ENCODE data around the gene AHRR. TPM values are rescaled to one million over a fixed set of nuclear protein-coding genes. Genes with fewer than 3 reads are reported as not detected.
"Not testable (repeated sequence)": the region's sequence is repeated elsewhere in the genome, so short reads cannot be mapped to it uniquely, and the experiment has no call there.

The AHRR gene
- 4.5 and 5.4 TPM in 2 replicates for total RNA-seq

DNA sequence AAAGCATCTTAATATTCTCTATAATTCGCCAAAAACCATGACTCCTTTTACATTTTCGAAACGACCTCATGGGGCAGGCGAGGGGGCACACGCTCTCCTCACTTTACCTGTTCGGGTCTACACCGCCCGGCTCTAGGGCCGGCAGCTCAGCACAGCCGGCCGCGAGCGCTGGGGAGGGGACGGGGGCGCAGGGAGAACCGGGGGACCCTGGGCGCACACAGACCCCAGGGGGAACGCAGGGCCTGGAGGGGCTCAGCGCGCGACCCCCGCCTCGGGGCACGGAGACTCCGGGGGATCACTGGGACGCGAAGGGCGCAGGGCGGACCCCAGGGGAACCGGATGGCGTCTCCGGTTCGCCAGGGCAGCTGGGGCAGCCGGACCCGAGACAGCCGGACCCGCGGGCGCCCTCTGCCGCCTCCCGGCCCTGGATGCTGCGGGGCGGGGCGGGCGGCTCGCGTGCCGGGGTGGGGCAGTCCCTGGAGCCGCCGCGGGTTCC, at the start of gene AHRR:
Gene AHRR (plus strand): TSS at position 485 of the 496 bp plus-strand sequence. CDS start 22,189 bp downstream, outside the sequence.
- DNase-seq (ENCODE audit: low read depth in 2 of 2): peak in 1 of 2 donors; percentile 68

DNA sequence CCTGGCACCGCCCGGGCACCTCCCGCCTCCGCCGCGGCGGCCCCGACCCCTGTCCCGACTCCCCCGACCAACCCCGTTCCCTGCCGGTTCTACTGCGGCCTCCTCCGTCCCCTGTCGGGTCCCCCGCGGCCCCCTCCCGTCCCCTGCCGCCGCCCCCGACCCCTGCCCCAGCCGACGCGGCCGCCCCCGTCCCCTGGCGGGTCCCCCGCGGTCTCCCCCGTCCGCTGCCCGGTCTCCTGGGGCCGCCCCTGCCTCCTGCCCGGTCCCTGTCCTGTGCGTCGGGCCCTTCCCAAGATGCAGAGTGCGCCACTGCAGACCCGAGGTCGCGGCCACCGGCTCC, 49.7 kb upstream of the AHRR start:
- DNase-seq (ENCODE audit: low read depth in 2 of 2): not testable (repeated sequence)

DNA sequence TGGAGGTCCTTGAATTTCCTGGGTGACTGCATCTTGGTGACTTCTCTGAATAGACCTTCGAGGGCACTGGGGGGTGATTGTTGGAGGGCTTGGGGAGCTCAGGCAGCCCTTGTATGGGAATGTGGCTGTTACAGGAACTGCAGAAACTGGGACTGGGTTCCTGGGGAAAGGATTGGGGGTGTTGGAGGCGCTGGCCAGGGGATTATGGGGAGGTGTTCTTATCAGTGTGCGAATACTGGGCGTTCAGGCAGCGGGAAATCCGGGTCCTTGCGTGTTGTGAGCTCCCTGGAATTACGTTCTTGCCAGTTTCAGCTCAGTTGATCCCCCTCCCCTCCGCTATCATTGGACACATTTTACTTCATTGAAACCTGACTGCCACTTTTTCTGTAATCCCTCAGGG, 48.4 kb upstream of the AHRR start:
- not testable (repeated sequence) for DNase-seq (ENCODE audit: low read depth in 2 of 2)

DNA sequence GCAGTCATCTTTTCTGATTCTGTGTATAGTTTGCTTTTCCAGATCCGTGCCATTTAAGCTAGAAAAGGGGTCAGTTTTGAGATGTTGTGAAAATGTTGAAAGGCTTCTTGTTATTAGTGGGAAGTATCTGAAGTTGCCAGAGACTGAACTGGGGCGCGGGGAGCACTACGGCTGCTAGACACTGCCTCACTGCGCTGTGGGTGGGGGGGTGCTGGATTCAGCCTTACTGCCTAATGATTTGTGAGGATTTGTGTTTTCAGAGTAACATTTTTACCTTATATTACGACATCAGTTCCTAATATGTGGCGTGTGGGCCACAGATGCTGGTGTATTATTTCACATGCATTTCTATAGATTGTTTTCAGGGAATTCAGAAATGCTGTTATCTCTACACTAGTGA, 48.0 kb upstream of the AHRR start:
- DNase-seq (ENCODE audit: low read depth in 2 of 2): not testable (repeated sequence)

DNA sequence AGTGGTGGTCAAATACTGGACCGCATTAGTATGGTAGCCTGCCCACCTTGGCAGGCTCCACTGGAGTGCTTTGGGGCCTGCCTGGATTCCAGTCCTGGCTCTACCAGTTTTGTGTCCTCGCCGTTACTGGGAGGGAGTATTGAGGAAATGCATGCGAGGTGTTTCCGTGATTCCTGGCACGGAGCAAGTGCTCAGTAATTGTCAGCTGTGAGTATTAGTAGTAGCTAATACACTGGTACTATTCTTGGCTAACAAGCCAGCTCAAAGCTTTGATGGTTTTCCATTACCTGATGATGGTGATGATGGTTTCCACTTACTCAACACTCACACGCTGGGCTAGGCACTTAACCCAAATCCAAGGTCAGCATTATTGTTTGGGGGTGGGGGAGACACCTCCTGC, 47.2 kb upstream of the AHRR start:
- peak; percentile 48 to 67 for DNase-seq (ENCODE audit: low read depth in 2 of 2)

DNA sequence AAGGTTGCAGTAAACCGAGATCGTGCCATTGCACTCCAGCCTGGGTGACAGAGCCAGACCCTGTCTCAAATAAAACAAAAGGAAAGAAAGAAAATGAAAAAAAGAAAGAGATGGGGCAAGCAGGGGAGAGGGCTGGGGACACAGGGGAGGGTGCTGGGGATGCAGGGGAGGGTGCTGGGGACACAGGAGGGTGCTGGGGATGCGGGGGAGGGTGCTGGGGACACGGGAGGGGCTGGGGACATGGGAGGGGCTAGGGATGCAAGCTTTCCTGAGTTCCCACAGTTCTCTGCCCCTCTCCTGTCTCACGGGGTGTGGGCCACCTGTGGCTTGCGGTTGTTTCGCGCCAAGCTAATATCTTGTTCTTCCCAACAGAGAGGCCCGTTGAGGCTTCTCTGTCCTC, 42.9 kb upstream of the AHRR start:
- DNase-seq (ENCODE audit: low read depth in 2 of 2): no peak

DNA sequence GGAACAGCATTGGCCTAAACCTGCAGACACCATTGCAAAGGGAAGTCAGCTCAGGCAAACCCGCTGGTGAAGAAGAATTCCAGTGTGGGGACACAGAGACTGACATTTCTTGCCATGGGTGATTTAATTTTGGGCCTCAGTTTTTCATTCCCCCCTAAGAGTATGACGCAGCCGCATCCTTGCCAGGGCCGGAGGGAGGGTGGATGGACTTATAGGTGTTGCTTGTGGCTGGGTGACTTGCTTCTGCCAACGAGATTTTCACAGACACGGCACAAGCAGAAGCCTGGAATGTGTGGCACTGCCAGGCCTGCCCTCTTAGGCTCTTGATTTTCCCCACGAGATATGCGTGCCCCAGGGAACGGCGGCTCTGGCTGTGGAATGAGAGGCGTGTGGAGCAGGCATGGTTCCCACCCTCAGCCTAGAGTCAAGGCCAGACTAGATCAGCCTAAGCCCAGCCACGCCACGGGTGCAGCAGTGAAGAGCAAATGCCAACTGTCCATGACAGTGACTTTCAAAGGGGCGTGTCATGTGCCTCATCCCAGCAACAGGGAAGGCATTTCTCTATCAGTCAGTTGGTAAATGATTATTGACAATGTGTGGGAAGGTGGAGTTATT, 42.4 kb upstream of the AHRR start:
- DNase-seq (ENCODE audit: low read depth in 2 of 2): not testable (repeated sequence)

DNA sequence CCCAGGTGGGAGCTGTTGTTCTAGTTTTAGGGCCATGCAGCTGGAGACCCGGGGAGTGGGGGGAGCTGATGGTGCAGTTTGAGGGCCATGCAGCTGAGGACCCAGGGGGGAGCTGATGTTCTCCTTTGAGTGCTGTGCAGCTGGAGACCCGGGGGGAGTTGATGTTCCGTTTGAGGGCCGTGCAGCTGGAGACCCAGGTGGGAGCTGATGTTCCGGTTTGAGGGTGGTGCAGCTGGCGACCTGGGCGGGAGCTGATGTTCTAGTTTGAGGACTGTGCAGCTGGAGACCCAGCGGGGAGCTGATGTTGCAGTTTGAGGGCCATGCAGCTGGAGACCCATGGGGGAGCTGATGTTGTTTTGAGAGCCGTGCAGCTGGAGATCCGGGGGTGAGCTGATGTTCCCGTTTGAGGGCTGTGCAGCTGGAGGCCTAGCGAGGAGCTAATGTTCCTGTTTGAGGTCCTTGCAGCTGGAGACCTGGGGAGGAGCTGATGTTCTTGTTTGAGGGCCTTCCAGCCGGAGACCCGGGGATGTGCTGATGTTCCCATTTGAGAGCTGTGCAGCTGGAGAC, 35.4 kb upstream of the AHRR start:
- no peak for DNase-seq (ENCODE audit: low read depth in 2 of 2)

DNA sequence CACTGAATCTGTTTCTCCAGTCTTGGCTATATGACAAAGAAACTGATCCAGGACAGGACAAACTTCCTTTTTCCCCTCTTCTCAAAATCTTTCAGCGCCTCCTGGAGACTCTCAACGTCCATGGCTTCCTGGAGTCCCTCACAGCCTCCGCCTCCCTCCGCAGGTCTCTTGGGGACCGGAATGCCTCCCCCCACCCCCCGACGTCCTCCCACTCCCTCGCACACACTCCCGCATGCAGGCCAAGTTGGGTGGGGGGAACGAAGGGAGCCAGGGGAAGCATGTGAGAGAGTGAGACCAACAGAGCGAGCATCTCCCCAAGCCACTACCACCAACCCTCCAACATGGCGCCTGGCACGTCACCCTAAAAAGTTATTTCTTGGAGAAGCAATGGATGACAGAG, 31.3 kb upstream of the AHRR start:
- DNase-seq (ENCODE audit: low read depth in 2 of 2): not testable (repeated sequence)

DNA sequence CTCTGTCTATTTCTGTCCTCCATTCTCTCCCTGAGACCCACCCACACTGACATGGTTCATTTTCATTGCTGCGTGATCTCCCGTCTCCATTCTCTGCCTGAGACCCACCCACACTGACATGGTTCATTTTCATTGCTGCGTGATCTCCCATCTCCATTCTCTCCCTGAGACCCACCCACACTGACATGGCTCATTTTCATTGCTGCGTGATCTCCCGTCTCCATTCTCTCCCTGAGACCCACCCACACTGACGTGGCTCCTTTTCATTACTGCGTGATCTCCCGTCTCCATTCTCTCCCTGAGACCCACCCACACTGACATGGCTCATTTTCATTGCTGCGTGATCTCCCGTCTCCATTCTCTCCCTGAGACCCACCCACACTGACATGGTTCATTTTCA, 30.2 kb upstream of the AHRR start:
- DNase-seq (ENCODE audit: low read depth in 2 of 2): not testable (repeated sequence)

DNA sequence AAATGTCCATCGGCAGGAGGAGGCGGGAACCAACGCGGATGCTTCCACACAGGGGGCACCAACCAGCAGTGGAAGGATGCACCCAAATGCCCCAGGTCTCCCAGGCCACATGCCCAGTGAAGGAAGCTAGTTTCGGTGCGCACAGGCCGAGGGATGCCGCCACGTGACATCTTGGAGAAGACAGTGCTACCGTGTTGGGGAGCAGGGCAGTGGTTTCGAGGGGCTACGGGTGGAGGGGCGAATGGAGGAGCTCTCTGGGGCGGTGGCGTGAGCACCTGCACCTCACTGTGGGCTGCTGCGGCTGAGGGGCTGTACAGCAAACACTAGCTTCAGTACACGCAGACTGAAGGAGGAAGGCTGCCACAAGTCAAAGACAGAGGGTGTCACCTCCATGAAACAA, 26.7 kb upstream of the AHRR start:
- not testable (repeated sequence) for DNase-seq (ENCODE audit: low read depth in 2 of 2)

DNA sequence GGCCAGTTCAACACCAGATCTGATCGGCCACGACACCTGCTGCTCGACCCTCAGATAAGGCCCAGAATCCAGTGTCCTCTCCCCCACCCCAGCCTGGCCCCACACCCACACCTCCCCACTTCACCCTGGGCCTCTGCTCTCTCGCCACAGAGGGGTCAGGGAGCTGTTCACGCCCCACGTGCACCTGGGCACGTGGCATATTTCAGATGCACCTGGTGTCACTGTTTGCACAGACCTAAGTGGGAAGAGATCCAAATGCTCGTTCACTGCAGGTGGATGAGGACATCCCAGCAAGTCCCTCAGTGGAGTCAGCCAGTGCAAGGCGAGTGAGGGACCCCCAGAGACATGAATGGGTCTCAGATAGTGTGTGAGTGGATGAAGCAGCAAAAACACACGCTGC, 25.3 kb upstream of the AHRR start:
- not testable (repeated sequence) for DNase-seq (ENCODE audit: low read depth in 2 of 2)

DNA sequence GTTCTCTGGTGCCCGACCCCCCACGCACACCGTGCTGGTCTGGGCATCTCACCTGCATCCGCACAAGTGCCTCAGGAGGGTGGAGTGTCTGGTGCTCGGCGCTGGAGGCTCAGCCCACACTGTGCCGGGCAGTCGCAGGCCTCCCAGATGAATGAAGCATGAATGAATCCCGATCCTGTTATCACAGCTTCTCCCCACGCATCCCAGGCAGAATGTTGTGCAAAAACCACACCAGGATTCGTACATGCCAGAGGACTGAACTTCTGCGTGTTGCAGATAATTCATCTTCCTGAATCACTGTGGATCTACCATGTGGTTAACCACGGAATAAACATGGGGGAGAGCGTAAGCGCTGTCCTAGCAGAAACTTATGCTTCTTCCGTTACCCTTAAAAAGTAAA, 24.6 kb upstream of the AHRR start:
- not testable (repeated sequence) for DNase-seq (ENCODE audit: low read depth in 2 of 2)

DNA sequence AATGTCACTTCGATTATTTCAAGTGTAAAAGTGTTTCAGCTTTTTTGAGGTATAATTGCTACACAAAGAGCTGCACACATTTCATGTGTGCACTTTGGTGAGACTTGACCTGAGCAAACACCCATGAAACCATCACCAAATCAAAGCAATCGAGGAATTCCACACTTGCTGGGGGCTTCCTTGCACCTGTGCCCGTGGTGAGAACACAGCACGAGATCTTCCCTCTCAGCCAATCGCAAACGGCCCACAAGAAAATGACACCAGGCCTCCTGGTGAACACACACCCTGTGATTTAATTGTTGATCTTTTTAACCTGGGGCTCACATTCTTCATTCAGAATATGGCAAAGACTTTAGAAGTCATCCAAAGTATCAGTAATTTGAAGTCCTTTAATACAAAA, 24.1 kb upstream of the AHRR start:
- DNase-seq (ENCODE audit: low read depth in 2 of 2): not testable (repeated sequence)

DNA sequence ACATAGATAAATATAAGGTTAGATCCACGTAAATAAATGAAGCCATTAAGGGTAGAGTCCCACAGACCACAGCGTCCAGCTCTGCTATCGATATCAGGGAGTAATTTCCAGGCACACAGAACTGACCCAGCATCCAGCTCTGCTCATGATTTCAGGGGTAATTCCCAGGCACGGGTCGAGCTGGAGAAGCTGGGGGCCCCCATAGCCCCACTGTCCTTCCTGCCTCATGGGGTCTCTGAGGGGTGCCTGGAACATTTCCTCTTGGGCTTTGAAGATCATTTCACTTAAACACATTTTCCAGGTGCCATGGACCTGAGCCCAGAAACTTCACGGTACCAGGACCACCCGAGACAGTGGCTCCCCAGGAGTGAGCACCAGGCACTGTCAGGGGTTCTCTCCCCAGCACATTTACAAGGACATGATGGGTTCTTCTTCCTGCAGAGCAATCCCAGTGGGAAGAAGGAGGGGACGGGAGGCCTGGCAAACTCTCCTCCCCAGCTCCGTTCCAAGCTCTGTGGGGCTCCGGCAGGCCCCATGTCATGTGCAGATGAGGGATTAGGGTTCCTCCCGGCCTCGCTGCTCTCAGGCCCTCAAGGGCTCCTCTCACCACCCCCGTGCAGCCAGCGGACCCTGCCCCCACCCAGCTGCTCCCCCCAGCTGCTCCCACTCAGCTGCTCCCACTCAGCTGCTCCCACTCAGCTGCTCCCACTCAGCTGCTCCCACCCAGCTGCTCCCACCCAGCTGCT, 23.4 kb upstream of the AHRR start:
- DNase-seq (ENCODE audit: low read depth in 2 of 2): not testable (repeated sequence)

DNA sequence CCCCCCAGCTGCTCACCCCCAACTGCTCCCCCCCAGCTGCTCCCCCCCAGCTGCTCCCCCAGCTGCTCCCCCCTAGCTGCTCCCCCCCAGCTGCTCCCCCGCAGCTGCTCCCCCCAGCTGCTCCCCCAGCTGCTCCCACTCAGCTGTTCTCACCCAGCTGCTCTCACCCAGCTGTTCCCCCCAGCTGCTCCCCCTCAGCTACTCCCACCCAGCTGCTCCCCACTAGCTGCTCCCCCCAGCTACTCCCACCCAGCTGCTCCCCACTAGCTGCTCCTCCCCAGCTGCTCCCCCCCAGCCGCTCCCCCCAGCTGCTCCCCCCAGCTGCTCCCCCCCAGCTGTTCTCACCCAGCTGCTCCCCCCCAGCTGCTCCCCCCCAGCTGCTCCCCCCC, 22.8 kb upstream of the AHRR start:
- no peak for DNase-seq (ENCODE audit: low read depth in 2 of 2)

DNA sequence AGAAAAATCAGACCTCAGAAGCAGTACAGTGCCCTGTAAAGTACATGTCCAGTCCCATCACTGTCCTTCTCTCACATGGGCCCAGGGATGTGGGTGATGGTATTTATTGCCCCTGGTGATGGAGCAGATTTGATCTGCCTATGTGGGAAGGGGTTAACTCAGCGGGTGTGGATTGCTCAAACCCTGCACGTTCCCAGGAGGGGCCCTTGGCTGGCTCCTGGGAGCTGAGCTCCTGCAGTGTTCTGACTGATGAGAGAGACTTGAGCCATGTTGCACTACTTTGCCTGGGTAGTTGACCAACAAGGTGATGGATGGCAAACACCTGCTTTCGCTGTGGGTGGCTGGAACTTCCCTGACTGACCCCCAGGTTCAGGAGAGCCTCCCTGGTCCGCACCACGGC, 21.6 kb upstream of the AHRR start:
- not testable (repeated sequence) for DNase-seq (ENCODE audit: low read depth in 2 of 2)

DNA sequence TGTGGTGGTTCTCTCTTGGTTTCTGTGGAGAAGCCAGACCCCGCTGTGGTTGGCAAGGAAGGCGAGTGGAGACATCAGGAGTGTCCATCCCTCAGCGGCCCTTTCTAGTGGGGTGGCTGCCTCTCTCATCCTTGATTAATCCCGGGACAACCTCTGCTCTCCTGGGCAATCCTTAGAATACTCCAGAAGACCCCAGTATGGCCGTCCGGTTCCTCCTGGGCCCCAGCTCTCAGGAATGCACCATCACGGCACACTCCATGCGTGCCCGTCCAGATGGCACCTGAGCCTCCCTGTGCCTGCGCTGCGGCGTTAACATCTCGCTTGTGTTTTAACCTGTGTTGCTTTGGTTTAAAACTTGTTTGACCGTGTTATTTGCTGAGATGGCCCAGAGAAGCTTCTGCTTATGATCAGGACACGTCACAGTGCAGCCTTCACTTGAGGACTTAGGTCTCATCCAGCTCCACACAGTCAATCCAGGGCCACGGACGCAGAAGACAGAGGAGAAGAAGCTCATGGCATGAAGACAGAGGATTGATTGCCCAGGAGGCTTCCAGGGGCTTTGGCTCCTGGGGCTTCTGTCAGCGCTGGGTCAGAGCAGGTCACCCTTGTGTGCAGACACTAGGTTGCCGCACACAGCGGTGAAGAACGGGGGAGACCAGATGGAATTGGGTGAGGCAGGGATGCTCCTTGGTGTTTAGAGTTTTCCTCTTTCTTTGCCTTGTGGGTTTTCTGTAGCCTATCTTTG, 20.7 kb upstream of the AHRR start:
- not testable (repeated sequence) for DNase-seq (ENCODE audit: low read depth in 2 of 2)

DNA sequence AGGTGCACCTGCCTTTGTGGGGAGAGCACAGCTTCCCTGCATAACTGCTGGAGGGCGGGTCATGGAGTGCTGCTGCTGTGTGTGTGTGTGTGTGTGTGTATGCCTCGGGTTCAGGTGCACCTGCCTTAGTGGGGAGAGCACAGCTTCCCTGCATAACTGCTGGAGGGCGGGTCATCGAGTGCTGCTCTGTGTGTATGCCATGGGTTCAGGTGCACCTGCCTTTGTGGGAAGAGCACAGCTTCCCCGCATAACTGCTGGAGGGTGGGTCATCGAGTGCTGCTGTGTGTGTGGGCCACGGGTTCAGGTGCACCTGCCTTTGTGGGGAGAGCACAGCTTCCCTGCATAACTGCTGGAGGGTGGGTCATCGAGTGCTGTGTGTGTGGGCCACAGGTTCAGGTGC, 19.1 kb upstream of the AHRR start:
- DNase-seq (ENCODE audit: low read depth in 2 of 2): not testable (repeated sequence)

DNA sequence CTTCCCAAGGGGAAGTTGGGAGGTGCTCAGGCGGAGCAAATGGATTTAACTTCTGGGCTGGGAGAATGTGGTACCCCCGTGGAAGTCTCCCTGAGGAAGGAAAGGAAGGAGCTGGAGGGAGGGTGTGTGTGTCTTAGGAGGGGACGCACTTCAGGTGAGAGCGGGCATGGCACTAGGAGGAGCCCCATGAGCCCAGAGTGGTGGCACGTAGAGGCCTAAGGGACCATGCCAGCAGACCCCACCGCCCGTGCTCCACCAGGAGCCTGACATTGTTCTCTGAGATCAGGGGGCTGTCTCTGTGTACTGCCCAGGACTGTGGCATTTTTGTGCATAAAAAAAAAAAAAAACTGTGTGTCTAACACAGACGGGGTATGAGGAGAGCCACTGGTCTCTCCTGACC, 18.5 kb upstream of the AHRR start:
- no peak for DNase-seq (ENCODE audit: low read depth in 2 of 2)

DNA sequence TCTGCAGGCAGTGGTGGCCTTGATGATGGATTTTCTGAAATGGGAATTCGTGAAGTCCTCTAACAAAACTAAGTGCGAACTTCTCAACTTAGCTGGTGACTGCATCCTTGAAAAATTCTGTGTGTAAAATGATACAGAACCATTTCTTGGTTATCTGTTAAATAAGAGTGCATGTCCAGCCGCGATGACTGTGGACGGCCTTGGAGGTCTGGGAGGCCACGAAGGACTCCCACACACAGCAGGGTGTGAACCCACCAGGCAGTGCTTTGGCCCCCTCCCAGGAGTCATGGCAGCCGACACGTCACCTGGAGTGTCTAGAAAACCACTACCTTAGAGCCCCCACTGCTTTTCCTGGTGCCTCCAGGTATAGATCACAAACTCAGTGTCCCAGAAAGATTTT, 17.8 kb upstream of the AHRR start:
- not testable (repeated sequence) for DNase-seq (ENCODE audit: low read depth in 2 of 2)

DNA sequence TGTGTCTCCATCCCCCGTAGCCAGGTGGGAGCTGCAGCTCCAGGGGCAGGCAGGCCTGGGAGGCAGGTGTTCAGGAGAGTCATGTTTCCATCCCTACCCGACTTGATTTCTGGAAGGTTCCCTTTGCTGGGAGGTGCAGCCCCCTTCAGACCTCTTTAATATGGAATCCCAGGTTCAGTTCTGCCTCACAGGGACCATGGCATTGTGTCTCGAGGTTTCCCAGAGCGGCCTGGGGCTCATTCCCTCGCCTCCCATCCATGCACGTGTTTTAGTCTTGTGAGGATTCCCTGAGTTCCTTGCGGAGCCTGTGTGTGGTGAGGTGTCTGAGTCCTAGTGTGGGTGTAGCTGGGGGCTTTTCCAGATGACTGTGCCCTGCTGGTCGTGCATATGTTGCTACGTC, 16.5 kb upstream of the AHRR start:
- DNase-seq (ENCODE audit: low read depth in 2 of 2): no peak
